ENCODE results near the gene ZMAT5. TPM values are rescaled to one million over a fixed set of nuclear protein-coding genes. Genes with fewer than 3 reads are reported as not detected.

Gene ZMAT5
- total and polyA plus RNA-seq, 2 of the 13 experiments (the other 11 are each of a cell fraction or from before 2014, with no cell fraction given): 20.7 to 27.8 TPM

- no CpG with 5 or more reads among the region's 7 CpGs for WGBS (ENCODE audit: low lambda C conversion rate)
- no TSS peak for BruUV-seq (replicated peaks)
- no peak overlapping the region for H2AFZ ChIP-seq (ENCODE audit: low read length)
- no peaks in the 10 kb centered on the region for H3K9me3 ChIP-seq (ENCODE audit: low read length)
- intact Hi-C loops (cut with micrococcal nuclease; ENCODE audit: unreplicated experiment): no loop called here
- H3K36me3 ChIP-seq (replicated peaks in 1 of 2; ENCODE audit: control insufficient read depth in 1 of 2, insufficient read depth in 2 of 2, low read length in 2 of 2): no peaks in the 10 kb centered on the region
- H3K27ac ChIP-seq (ENCODE audit: extremely low read length, insufficient read depth, low read length): no peak overlapping the region
- peaks cover 26 to 73% of the 10 kb centered on the region in 2 experiments for H3K27me3 ChIP-seq (ENCODE audit: control insufficient read depth in 1 of 2, insufficient read depth in 2 of 2, low read length in 2 of 2)
- H3K4me3 ChIP-seq (replicated peaks in 1 of 3; ENCODE audit: insufficient read depth in 1 of 3, low read depth in 2 of 3, low read length in 3 of 3): no peak overlapping the region
- TF ChIP-seq LRRFIP1 (CRISPR knock-in tag; conservative IDR thresholded peaks at IDR 0.05): no peak
- no peak for TF ChIP-seq ARHGAP35 (CRISPR knock-in tag; IDR thresholded peaks at IDR 0.05; ENCODE audit: borderline replicate concordance)
- TF ChIP-seq PTBP1 (IDR thresholded peaks at IDR 0.05; ENCODE audit: low read depth, low read length, poor library complexity, severe bottlenecking): no peak
- TF ChIP-seq E2F2 (CRISPR knock-in tag; IDR thresholded peaks at IDR 0.05; ENCODE audit: borderline replicate concordance): no peak
- TF ChIP-seq HMG20B (CRISPR knock-in tag; conservative IDR thresholded peaks at IDR 0.05): no peak
- TF ChIP-seq ZNF580 (CRISPR knock-in tag; IDR thresholded peaks at IDR 0.05; ENCODE audit: borderline replicate concordance, low read depth): no peak
- no peak for TF ChIP-seq ATRX (CRISPR knock-in tag; IDR thresholded peaks at IDR 0.05; ENCODE audit: borderline replicate concordance)
- no peak for TF ChIP-seq SKI (IDR thresholded peaks at IDR 0.05; ENCODE audit: partially characterized antibody)
- no peak for TF ChIP-seq ZNF713 (CRISPR knock-in tag; IDR thresholded peaks at IDR 0.05)
- ChIA-PET CTCF (ENCODE audit: low intra/inter-chr PET ratio, low total read pairs) (no interaction called here), POLR2A (no interaction called here)
- in situ Hi-C loops (cut with HindIII; ENCODE audit: extremely low pct_ligation_motif_present, low pct_unique_long_range_greater_than_20kb): no loop called here
- no peak overlapping the region for H3K4me2 ChIP-seq (ENCODE audit: low read depth, low read length)
- peaks cover 12% of the 10 kb centered on the region; the same call in 1 of the 2 replicates for H3K4me1 ChIP-seq (ENCODE audit: insufficient read depth, low read length)
- no peak for ATAC-seq
- no peak overlapping the region for H3K9ac ChIP-seq (ENCODE audit: insufficient read depth, low read depth, low read length)
- H4K20me1 ChIP-seq (ENCODE audit: insufficient read depth, low read length): peaks cover 17% of the 10 kb centered on the region; the same call in 1 of the 2 replicates
- FAIRE-seq: no peak
- no peaks in the 10 kb centered on the region for H3K79me2 ChIP-seq (ENCODE audit: insufficient read depth, low read length)
- no peak for DNase-seq (ENCODE audit: low spot score)
Observed at GRCh38 chr22:29722151-29722550, 44.7 kb downstream of the ZMAT5 start.
